ENCODE data around the gene SERGEF.

DNA sequence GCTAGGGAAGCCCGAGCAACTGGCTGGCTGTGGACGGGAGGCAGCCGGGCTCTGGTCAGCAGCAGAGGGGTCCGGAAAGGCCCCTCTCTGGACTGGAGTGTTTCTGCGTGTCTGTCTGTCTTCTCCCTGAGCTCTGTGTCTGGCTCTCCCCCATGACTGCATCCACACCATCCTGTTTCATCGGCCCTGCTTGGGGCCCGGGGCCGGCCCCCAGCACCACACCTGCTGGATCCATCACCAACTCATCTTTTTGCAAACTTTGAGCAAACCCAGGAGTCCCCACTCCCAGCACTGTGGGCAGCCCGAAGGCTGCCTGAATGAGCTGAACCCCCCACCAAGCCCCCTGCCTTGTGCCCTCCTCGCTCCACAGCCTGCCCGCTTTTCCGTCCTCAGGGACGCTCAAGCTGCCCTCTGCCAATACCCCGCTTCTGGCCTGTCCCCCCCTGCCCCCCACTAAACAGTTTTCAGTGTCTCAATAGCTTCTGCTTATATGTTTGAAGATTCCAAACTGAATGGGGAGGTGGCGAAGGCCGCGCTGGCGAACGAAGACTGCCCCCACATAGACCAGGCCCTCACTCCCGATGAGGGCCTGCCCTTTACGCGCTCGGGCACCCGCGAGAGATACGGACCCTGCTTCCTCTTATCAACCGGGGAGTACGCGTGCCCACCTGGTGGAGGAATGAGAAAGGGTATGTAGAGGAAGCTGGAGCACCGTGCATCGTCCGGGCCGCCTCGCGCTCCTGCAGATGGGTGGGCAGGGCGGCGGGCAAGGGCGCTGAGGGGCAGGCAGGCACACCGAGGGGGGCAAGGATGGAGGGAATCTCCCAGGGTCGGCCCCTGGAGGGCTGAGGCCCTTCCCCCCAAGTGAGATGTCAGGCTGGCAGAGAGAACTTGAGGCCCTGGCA, 233.6 kb downstream of the SERGEF start:
- TF ChIP-seq EZH2 (IDR thresholded peaks at IDR 0.05; ENCODE audit: borderline replicate concordance, low read length): no peak
- TF ChIP-seq, protein P1, sequence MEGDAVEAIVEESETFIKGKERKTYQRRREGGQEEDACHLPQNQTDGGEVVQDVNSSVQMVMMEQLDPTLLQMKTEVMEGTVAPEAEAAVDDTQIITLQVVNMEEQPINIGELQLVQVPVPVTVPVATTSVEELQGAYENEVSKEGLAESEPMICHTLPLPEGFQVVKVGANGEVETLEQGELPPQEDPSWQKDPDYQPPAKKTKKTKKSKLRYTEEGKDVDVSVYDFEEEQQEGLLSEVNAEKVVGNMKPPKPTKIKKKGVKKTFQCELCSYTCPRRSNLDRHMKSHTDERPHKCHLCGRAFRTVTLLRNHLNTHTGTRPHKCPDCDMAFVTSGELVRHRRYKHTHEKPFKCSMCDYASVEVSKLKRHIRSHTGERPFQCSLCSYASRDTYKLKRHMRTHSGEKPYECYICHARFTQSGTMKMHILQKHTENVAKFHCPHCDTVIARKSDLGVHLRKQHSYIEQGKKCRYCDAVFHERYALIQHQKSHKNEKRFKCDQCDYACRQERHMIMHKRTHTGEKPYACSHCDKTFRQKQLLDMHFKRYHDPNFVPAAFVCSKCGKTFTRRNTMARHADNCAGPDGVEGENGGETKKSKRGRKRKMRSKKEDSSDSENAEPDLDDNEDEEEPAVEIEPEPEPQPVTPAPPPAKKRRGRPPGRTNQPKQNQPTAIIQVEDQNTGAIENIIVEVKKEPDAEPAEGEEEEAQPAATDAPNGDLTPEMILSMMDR (conservative IDR thresholded peaks at IDR 0.05 in 1 of 2, IDR thresholded peaks at IDR 0.05 in 1 of 2; ENCODE audit: extremely low read depth in 1 of 2, insufficient read depth in 1 of 2, low read depth in 1 of 2, low read length in 2 of 2): no peak

Measured in mammary epithelial cell (primary cell).